WTC11 (cell line): Measurements from ENCODE around the gene MSL1. TPM values are rescaled to one million over a fixed set of nuclear protein-coding genes. Genes with fewer than 3 reads are reported as not detected.

Source experiments
- ATAC-seq: fragments of 200-7000 bp; cut with Tn5 transposase; 2 replicates; pipeline ENCODE4 v1.10.0; 2021; ENCODE audit warnings: mild to moderate bottlenecking, moderate library complexity
- CTCF ChIA-PET: fragments of 300-600 bp; sonication (Branson Sonifier 250); formaldehyde crosslinking; loops from one replicate; lab custom pipeline; 2021; ENCODE audit warnings: antibody characterized with exemption; lab: Charles Lee
- POLR2A ChIA-PET: fragments of 350-600 bp; sonication (Branson Sonifier 250); formaldehyde crosslinking; loops from one replicate; lab custom pipeline; 2021; ENCODE audit warnings: antibody characterized with exemption; lab: Charles Lee
- DNase-seq: peaks from one replicate; pipeline ENCODE4 v3.0.0; 2021; ENCODE audit warnings: low spot score
- H3K27ac Mint-ChIP-seq: 2 replicates; pipeline ENCODE4 v1.8.0; 2021; ENCODE audit warnings: mixed read lengths
- H3K27me3 Mint-ChIP-seq: 2 replicates; pipeline ENCODE4 v1.8.0; 2021; ENCODE audit warnings: low read depth, mild to moderate bottlenecking, moderate library complexity, mixed read lengths
- H3K36me3 Mint-ChIP-seq: 2 replicates; pipeline ENCODE4 v1.8.0; 2021; ENCODE audit warnings: mixed read lengths
- H3K4me1 Mint-ChIP-seq: 2 replicates; pipeline ENCODE4 v1.8.0; 2022; ENCODE audit warnings: mixed read lengths
- H3K4me3 Mint-ChIP-seq: 2 replicates; pipeline ENCODE4 v1.8.0; 2021; ENCODE audit warnings: mild to moderate bottlenecking, moderate library complexity, mixed read lengths
- H3K9me3 Mint-ChIP-seq: 2 replicates; pipeline ENCODE4 v1.8.0; 2021; ENCODE audit warnings: mixed read lengths
- CTCF ChIP-seq: fragments of 200-600 bp; IDR thresholded peaks from 2 replicates; pipeline ENCODE4 v1.8.0; 2022; ENCODE audit warnings: antibody characterized with exemption
- E2F5 ChIP-seq: sonication (generic); formaldehyde crosslinking; IDR thresholded peaks from 2 replicates; pipeline ENCODE4 v1.8.1; 2022; ENCODE audit warnings: mild to moderate bottlenecking, moderate library complexity, missing genetic modification reagents
- FOXP4 ChIP-seq: sonication (generic); formaldehyde crosslinking; IDR thresholded peaks from 2 replicates; pipeline ENCODE4 v1.8.0; 2022; ENCODE audit warnings: mild to moderate bottlenecking, missing genetic modification reagents
- IRF2 ChIP-seq: sonication (generic); formaldehyde crosslinking; IDR thresholded peaks from 2 replicates; pipeline ENCODE4 v1.8.0; 2022; ENCODE audit warnings: low read depth, missing genetic modification reagents, borderline replicate concordance
- JAZF1 ChIP-seq: fragments of 250-450 bp; sonication (Bioruptor Pico); IDR thresholded peaks from 2 replicates; pipeline ENCODE4 v1.9.0; 2021; ENCODE audit warnings: moderate library complexity, mild to moderate bottlenecking, inconsistent platforms
- MYBL2 ChIP-seq: sonication (generic); formaldehyde crosslinking; IDR thresholded peaks from 2 replicates; pipeline ENCODE4 v1.8.1; 2023; ENCODE audit warnings: mild to moderate bottlenecking, moderate library complexity, missing genetic modification reagents
- NR2C2 ChIP-seq: sonication (generic); formaldehyde crosslinking; IDR thresholded peaks from 2 replicates; pipeline ENCODE4 v1.8.0; 2022; ENCODE audit warnings: mild to moderate bottlenecking, missing genetic modification reagents
- OVOL2 ChIP-seq: fragments of 250-450 bp; sonication (Bioruptor Pico); IDR thresholded peaks from 2 replicates; pipeline ENCODE4 v1.9.0; 2021; ENCODE audit warnings: mild to moderate bottlenecking, borderline replicate concordance
- PRDM15 ChIP-seq: sonication (generic); formaldehyde crosslinking; IDR thresholded peaks from 2 replicates; pipeline ENCODE4 v1.8.0; 2022; ENCODE audit warnings: missing genetic modification reagents
- RORB ChIP-seq: fragments of 250-450 bp; sonication (Bioruptor Pico); IDR thresholded peaks from 2 replicates; pipeline ENCODE4 v1.9.0; 2021; ENCODE audit warnings: mild to moderate bottlenecking
- SMAD3 ChIP-seq: sonication (generic); formaldehyde crosslinking; IDR thresholded peaks from 2 replicates; pipeline ENCODE4 v1.8.0; 2022; ENCODE audit warnings: missing genetic modification reagents, mild to moderate bottlenecking, borderline replicate concordance
- TEAD1 ChIP-seq: sonication (generic); formaldehyde crosslinking; IDR thresholded peaks from 2 replicates; pipeline ENCODE4 v1.8.0; 2022; ENCODE audit warnings: mild to moderate bottlenecking, missing genetic modification reagents
- ZBTB21 ChIP-seq: sonication (generic); formaldehyde crosslinking; IDR thresholded peaks from 2 replicates; pipeline ENCODE4 v1.8.1; 2023; ENCODE audit warnings: mild to moderate bottlenecking, missing genetic modification reagents, borderline replicate concordance
- ZNF219 ChIP-seq: sonication (generic); formaldehyde crosslinking; IDR thresholded peaks from 2 replicates; pipeline ENCODE4 v1.8.0; 2023; ENCODE audit warnings: missing genetic modification reagents, mild to moderate bottlenecking, borderline replicate concordance
- ZNF263 ChIP-seq: sonication (generic); formaldehyde crosslinking; IDR thresholded peaks from 2 replicates; pipeline ENCODE4 v1.8.1; 2022; ENCODE audit warnings: low read depth, mild to moderate bottlenecking, moderate library complexity, missing genetic modification reagents
- ZNF416 ChIP-seq: fragments of 250-450 bp; sonication (Bioruptor Pico); IDR thresholded peaks from 2 replicates; pipeline ENCODE4 v1.9.0; 2021; ENCODE audit warnings: mild to moderate bottlenecking, inconsistent platforms
- total RNA-seq: library from RNA; stranded (reverse); gene quantifications from 3 replicates; pipeline ENCODE4 v1.2.3, GENCODE V29; 2021
- TF ChIP-seq, protein P1 (sequence below): fragments of 250-450 bp; sonication (Bioruptor Pico); IDR thresholded peaks from 2 replicates; pipeline ENCODE4 v2.1.2; 2022; ENCODE audit warnings: mild to moderate bottlenecking, moderate library complexity
- TF ChIP-seq, protein P2 (sequence below): sonication (generic); formaldehyde crosslinking; IDR thresholded peaks from 2 replicates; pipeline ENCODE4 v1.8.1; 2023; ENCODE audit warnings: mild to moderate bottlenecking, missing genetic modification reagents
- TF ChIP-seq, protein P3 (sequence below): sonication (generic); formaldehyde crosslinking; IDR thresholded peaks from 2 replicates; pipeline ENCODE4 v1.8.1; 2023; ENCODE audit warnings: mild to moderate bottlenecking, missing genetic modification reagents, borderline replicate concordance

Gene MSL1
- total RNA-seq, 1 experiment from 2014 or later: 78.1 TPM

- TF ChIP-seq ZBTB21 (CRISPR knock-in tag) (no peak), E2F5 (CRISPR knock-in tag) (no peak), MYBL2 (CRISPR knock-in tag) (no peak), ZNF416 (no peak), TEAD1 (CRISPR knock-in tag) (no peak), JAZF1 (CRISPR knock-in tag) (no peak)
Observed at GRCh38 chr17:40112191-40112711, 9.5 kb upstream of the MSL1 start (continued).

DNA sequence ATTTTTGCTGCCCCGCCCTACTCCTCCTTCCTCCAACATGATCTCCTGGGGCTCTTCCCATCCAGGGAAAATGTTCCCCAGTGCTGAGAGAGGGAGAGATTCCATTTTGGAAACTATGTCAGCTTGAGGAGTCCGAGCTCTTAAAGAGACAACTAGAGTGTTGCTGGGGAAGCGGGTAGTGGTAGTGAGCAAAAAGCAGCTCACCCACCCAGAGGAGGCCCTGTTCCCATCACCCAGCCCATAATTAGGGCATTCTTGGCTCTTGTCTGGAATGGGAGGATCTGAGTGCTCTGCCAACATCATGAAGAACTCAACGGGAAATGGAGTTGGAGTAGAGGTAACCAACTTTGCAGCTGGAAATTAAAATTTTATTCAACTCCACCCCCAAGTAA, 9.1 kb upstream of the MSL1 start:
- no peak for ATAC-seq
- no peak for DNase-seq
- CTCF ChIA-PET: interaction anchor here (0.6 to 6.7 kb wide), 39 partner anchors 10 to 305 kb away, joined by 3 to 185 read pairs (median 11); partner anchors contain the start of genes CASC3, CSF3, MED24 and MSL1
- Mint-ChIP-seq H3K27me3 (peaks cover 9% of the 10 kb centered on the region), H3K36me3 (no peaks in the 10 kb centered on the region), H3K9me3 (no peaks in the 10 kb centered on the region), H3K4me1 (peaks cover 74% of the 10 kb centered on the region), H3K4me3 (peak overlapping the region; percentile 27; the same call in 1 of the 2 replicates), H3K27ac (peak overlapping the region; percentile 76)
- POLR2A ChIA-PET: interaction anchor here (0.7 to 5.7 kb wide), 16 partner anchors 9 to 175 kb away, joined by 3 to 56 read pairs (median 4); partner anchors contain the start of genes CASC3, CDC6, MED24 and MSL1
- no peak for TF ChIP-seq E2F5 (CRISPR knock-in tag)
- no peak for TF ChIP-seq OVOL2 (CRISPR knock-in tag)
- TF ChIP-seq CTCF: no peak
- no peak for TF ChIP-seq FOXP4 (CRISPR knock-in tag)
- no peak for TF ChIP-seq ZNF263
- TF ChIP-seq ZNF219 (CRISPR knock-in tag): no peak
- no peak for TF ChIP-seq TEAD1 (CRISPR knock-in tag)
- TF ChIP-seq, protein P1, sequence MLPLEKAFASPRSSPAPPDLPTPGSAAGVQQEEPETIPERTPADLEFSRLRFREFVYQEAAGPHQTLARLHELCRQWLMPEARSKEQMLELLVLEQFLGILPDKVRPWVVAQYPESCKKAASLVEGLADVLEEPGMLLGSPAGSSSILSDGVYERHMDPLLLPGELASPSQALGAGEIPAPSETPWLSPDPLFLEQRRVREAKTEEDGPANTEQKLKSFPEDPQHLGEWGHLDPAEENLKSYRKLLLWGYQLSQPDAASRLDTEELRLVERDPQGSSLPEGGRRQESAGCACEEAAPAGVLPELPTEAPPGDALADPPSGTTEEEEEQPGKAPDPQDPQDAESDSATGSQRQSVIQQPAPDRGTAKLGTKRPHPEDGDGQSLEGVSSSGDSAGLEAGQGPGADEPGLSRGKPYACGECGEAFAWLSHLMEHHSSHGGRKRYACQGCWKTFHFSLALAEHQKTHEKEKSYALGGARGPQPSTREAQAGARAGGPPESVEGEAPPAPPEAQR (CRISPR knock-in tag): no peak
- no peak for TF ChIP-seq IRF2
- TF ChIP-seq, protein P2, sequence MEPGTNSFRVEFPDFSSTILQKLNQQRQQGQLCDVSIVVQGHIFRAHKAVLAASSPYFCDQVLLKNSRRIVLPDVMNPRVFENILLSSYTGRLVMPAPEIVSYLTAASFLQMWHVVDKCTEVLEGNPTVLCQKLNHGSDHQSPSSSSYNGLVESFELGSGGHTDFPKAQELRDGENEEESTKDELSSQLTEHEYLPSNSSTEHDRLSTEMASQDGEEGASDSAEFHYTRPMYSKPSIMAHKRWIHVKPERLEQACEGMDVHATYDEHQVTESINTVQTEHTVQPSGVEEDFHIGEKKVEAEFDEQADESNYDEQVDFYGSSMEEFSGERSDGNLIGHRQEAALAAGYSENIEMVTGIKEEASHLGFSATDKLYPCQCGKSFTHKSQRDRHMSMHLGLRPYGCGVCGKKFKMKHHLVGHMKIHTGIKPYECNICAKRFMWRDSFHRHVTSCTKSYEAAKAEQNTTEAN (CRISPR knock-in tag): no peak
- no peak for TF ChIP-seq NR2C2 (CRISPR knock-in tag)
- TF ChIP-seq, protein P3, sequence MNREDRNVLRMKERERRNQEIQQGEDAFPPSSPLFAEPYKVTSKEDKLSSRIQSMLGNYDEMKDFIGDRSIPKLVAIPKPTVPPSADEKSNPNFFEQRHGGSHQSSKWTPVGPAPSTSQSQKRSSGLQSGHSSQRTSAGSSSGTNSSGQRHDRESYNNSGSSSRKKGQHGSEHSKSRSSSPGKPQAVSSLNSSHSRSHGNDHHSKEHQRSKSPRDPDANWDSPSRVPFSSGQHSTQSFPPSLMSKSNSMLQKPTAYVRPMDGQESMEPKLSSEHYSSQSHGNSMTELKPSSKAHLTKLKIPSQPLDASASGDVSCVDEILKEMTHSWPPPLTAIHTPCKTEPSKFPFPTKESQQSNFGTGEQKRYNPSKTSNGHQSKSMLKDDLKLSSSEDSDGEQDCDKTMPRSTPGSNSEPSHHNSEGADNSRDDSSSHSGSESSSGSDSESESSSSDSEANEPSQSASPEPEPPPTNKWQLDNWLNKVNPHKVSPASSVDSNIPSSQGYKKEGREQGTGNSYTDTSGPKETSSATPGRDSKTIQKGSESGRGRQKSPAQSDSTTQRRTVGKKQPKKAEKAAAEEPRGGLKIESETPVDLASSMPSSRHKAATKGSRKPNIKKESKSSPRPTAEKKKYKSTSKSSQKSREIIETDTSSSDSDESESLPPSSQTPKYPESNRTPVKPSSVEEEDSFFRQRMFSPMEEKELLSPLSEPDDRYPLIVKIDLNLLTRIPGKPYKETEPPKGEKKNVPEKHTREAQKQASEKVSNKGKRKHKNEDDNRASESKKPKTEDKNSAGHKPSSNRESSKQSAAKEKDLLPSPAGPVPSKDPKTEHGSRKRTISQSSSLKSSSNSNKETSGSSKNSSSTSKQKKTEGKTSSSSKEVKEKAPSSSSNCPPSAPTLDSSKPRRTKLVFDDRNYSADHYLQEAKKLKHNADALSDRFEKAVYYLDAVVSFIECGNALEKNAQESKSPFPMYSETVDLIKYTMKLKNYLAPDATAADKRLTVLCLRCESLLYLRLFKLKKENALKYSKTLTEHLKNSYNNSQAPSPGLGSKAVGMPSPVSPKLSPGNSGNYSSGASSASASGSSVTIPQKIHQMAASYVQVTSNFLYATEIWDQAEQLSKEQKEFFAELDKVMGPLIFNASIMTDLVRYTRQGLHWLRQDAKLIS (CRISPR knock-in tag): no peak
- no peak for TF ChIP-seq PRDM15 (CRISPR knock-in tag)
- TF ChIP-seq RORB: no peak
- TF ChIP-seq SMAD3 (CRISPR knock-in tag): no peak
